ENCODE measurements around the gene NEAT1. TPM values are rescaled to one million over a fixed set of nuclear protein-coding genes. Genes with fewer than 3 reads are reported as not detected.

NEAT1 gene
- total and polyA plus RNA-seq, 2 of the 8 experiments (the other 6 are each of a cell fraction or from before 2014, with no cell fraction given), result 2.4 to 10.7 TPM

DNA sequence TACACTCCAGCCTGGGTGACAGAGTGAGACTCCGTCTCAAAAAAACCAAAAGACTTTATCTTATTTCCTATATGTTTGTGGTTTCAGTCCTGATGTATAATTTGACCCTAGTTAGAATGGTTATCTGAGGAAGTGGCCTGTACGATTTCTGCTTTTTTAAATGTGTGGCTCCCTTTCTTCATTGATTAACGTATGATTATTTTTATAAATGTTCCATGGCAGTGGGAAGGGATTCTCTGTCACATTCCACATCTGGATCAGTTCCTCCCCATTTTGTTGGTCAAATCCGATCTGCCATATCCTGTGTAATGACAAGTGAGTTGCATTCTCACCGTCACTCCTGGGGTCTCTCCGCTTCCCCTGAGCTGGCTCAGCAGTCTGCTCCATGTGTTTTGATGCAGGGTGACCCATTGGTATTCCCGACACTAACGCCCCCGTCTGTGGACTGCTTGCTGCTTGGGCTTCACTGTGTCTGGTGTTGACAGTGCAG, 20.3 kb downstream of the NEAT1 start:
- H3K4me3 ChIP-seq (ENCODE audit: extremely low read depth in 1 of 4, insufficient read depth in 2 of 4, low read depth in 3 of 4, low read length in 4 of 4), result no peak overlapping the region
- no peak overlapping the region for H3K56ac ChIP-seq (replicated peaks; ENCODE audit: insufficient read length, low read depth, low read length)
- no peaks in the 10 kb centered on the region for H3K9me3 ChIP-seq (ENCODE audit: insufficient read depth in 2 of 2, low read depth in 1 of 2, low read length in 1 of 2)
- H3K9ac ChIP-seq (replicated peaks in 1 of 4; ENCODE audit: extremely low read depth in 1 of 4, low read depth in 3 of 4, low read length in 3 of 4), result no peak overlapping the region
- ChIA-PET CTCF (ENCODE audit: partially characterized antibody) (interaction anchor here (0.6 to 5.4 kb wide), 7 partner anchors 10 to 245 kb away, joined by 3 to 42 read pairs (median 4); no protein-coding TSS in a partner anchor), POLR2A (ENCODE audit: partially characterized antibody) (interaction anchor here (0.6 to 9.4 kb wide), 7 partner anchors 11 to 62 kb away, joined by 3 to 79 read pairs (median 6); partner anchors contain the start of genes MALAT1 and NEAT1)
- no peaks in the 10 kb centered on the region for H3K27me3 ChIP-seq (replicated peaks in 1 of 4; ENCODE audit: control insufficient read depth in 3 of 4, extremely low read depth in 1 of 4, insufficient read depth in 3 of 4, low read length in 3 of 4)
- peaks cover 0 to 1% of the 10 kb centered on the region in 2 experiments for H4K20me1 ChIP-seq (replicated peaks in 1 of 2; ENCODE audit: control insufficient read depth in 1 of 2, insufficient read depth in 2 of 2, low read length in 2 of 2)
- H4K5ac ChIP-seq (ENCODE audit: insufficient read length, low read depth, low read length), result no peak overlapping the region
- no peaks in the 10 kb centered on the region for H3K79me2 ChIP-seq (ENCODE audit: control insufficient read depth in 1 of 2, insufficient read depth in 2 of 2, low read length in 2 of 2)
- H3K23ac ChIP-seq (ENCODE audit: insufficient read length), result no peak overlapping the region
- no peak overlapping the region for H3K4me2 ChIP-seq (ENCODE audit: insufficient read depth in 1 of 2, low read depth in 2 of 2, low read length in 2 of 2)
- no peak overlapping the region for H3K4ac ChIP-seq (replicated peaks; ENCODE audit: insufficient read length, low read depth, low read length)
- H2BK15ac ChIP-seq (ENCODE audit: low read length), result no peak overlapping the region
- H3K4me1 ChIP-seq (replicated peaks in 1 of 4; ENCODE audit: control insufficient read depth in 3 of 4, insufficient read depth in 4 of 4, low read length in 3 of 4), result no peaks in the 10 kb centered on the region; a peak in 2 of 7 replicates
- H3K23me2 ChIP-seq (ENCODE audit: low read depth, low read length), result no peaks in the 10 kb centered on the region; the same call in 1 of the 2 replicates
- no peak for FAIRE-seq
- no peaks in the 10 kb centered on the region for H3K36me3 ChIP-seq (ENCODE audit: control insufficient read depth in 2 of 4, insufficient read depth in 4 of 4, low read length in 3 of 4)
- no peak overlapping the region for H2BK12ac ChIP-seq (ENCODE audit: low read depth, low read length)
- no peak overlapping the region for H3K18ac ChIP-seq (ENCODE audit: extremely low read depth, low read length)
- no peak for DNase-seq (ENCODE audit: low read depth in 1 of 2, low spot score in 2 of 2)
- H3K14ac ChIP-seq (ENCODE audit: insufficient read length), result no peak overlapping the region
- no peak overlapping the region for H3K27ac ChIP-seq (ENCODE audit: low read depth, low read length)
- H3K79me1 ChIP-seq (ENCODE audit: low read depth, low read length), result no peaks in the 10 kb centered on the region
- H2BK20ac ChIP-seq (ENCODE audit: low read length), result no peak overlapping the region
- no peak overlapping the region for H4K91ac ChIP-seq (replicated peaks; ENCODE audit: insufficient read length, low read length)
- no peak overlapping the region for H2BK5ac ChIP-seq (ENCODE audit: low read depth, low read length)
- no peak overlapping the region for H2BK120ac ChIP-seq (replicated peaks; ENCODE audit: low read depth, low read length)
- WGBS, 2 experiments (ENCODE audit: extremely low coverage in 1 of 2, insufficient coverage in 1 of 2, insufficient read length in 1 of 2, insufficient replicate concordance in 2 of 2, low coverage in 1 of 2, low lambda C conversion rate in 2 of 2, missing lambda C conversion rate in 1 of 2), result 92% methylated on average over 9 of the region's 9 CpGs; no CpG with 5 or more reads in 1 of the 2 experiments
- H4K8ac ChIP-seq (ENCODE audit: extremely low read depth, insufficient read depth, low read length), result no peak overlapping the region
- H2AK5ac ChIP-seq (ENCODE audit: low read depth, low read length), result no peak overlapping the region
- H2AFZ ChIP-seq (ENCODE audit: low read length), result no peak overlapping the region
- no peak for TF ChIP-seq PHF8 (conservative IDR thresholded peaks at IDR 0.05; ENCODE audit: low read depth, low read length)
- no peak for TF ChIP-seq JUND (IDR thresholded peaks at IDR 0.05; ENCODE audit: low read length)
- TF ChIP-seq TEAD4 (IDR thresholded peaks at IDR 0.05; ENCODE audit: low read depth, low read length), result no peak
- TF ChIP-seq YY1 (IDR thresholded peaks at IDR 0.05; ENCODE audit: low read depth, low read length), result no peak
- no peak for TF ChIP-seq JUN (IDR thresholded peaks at IDR 0.05; ENCODE audit: low read depth, low read length)
- TF ChIP-seq CBX5 (IDR thresholded peaks at IDR 0.05; ENCODE audit: low read depth, low read length), result no peak
- TF ChIP-seq SP1 (IDR thresholded peaks at IDR 0.05; ENCODE audit: low read depth, low read length), result no peak
- TF ChIP-seq CREB1 (IDR thresholded peaks at IDR 0.05), result no peak
- TF ChIP-seq CTBP2 (IDR thresholded peaks at IDR 0.05; ENCODE audit: borderline replicate concordance, insufficient read depth, insufficient read length, low read length), result no peak
- TF ChIP-seq FOSL1 (IDR thresholded peaks at IDR 0.05; ENCODE audit: insufficient read depth, low read depth, low read length), result no peak
- no peak for TF ChIP-seq RFX5 (IDR thresholded peaks at IDR 0.05; ENCODE audit: borderline replicate concordance, low read depth, low read length)
- TF ChIP-seq HDAC2 (IDR thresholded peaks at IDR 0.05; ENCODE audit: borderline replicate concordance in 1 of 2, low read depth in 2 of 2, low read length in 2 of 2), result no peak
- no peak for TF ChIP-seq TCF12 (IDR thresholded peaks at IDR 0.05; ENCODE audit: low read depth, low read length)

Measured in H1 (cell line).